Spleen (tissue), 11 donors: ENCODE data around the gene MYORG. TPM values are rescaled to one million over a fixed set of nuclear protein-coding genes. Genes with fewer than 3 reads are reported as not detected.

ENCODE experiments used
- DNase-seq: peaks from one replicate; pipeline ENCODE4 v3.0.0-alpha.2; 2020
- H3K27ac ChIP-seq, 8 donors: fragments of 200-600 bp; sonication (generic) in 7 of 8; 1 replicate in 4 of 8; 2 replicates in 4 of 8; pipeline versions ENCODE4 v1.5.0 to v1.8.0; 2016 to 2021; ENCODE audit warnings: inconsistent platforms in 4 of 8, mild to moderate bottlenecking in 4 of 8, moderate library complexity in 1 of 8
- H3K27me3 ChIP-seq, 7 donors: fragments of 200-600 bp; sonication (generic) in 6 of 7; replicated peaks in 1 of 7; 1 replicate in 4 of 7; 2 replicates in 3 of 7; pipeline versions ENCODE4 v1.5.0 to v1.8.0; 2016 to 2021; ENCODE audit warnings: inconsistent platforms in 3 of 7, mild to moderate bottlenecking in 1 of 7
- H3K36me3 ChIP-seq, 6 donors: fragments of 200-600 bp; sonication (generic) in 5 of 6; 1 replicate in 4 of 6; 2 replicates in 2 of 6; pipeline versions ENCODE4 v1.5.0 to v1.8.0; 2016 to 2021; ENCODE audit warnings: inconsistent platforms in 2 of 6
- H3K4me1 ChIP-seq, 6 donors: fragments of 200-600 bp; sonication (generic) in 5 of 6; 1 replicate in 3 of 6; 2 replicates in 3 of 6; pipeline versions ENCODE4 v1.5.0 to v1.8.0; 2016 to 2021; ENCODE audit warnings: inconsistent platforms in 3 of 6
- H3K4me3 ChIP-seq, 8 donors: fragments of 200-600 bp; sonication (generic) in 7 of 8; 1 replicate in 4 of 8; 2 replicates in 4 of 8; pipeline versions ENCODE4 v1.5.0 to v1.8.0; 2016 to 2021; ENCODE audit warnings: inconsistent platforms in 4 of 8, mild to moderate bottlenecking in 4 of 8, moderate library complexity in 2 of 8
- H3K9me3 ChIP-seq, 8 donors: fragments of 200-600 bp; sonication (generic) in 7 of 8; 1 replicate in 4 of 8; 2 replicates in 4 of 8; pipeline versions ENCODE4 v1.5.0 to v1.8.0; 2016 to 2021; ENCODE audit warnings: inconsistent platforms in 4 of 8
- POLR2A ChIP-seq, 3 donors: fragments of 450-650 bp; IDR thresholded peaks; one replicate each; pipeline ENCODE4 v1.5.1; 2017; ENCODE audit warnings: antibody characterized with exemption in 3 of 3, mild to moderate bottlenecking in 1 of 3
- POLR2AphosphoS5 ChIP-seq, 3 donors: sonication (generic); formaldehyde crosslinking; IDR thresholded peaks; one replicate each; pipeline ENCODE4 v1.5.1; 2017; ENCODE audit warnings: antibody characterized with exemption in 3 of 3
- WGBS, 5 donors: extraction: QIAGEN DNeasy Blood & Tissue Kit in 3 of 5; methylation state at CpG; one replicate each; pipeline versions ENCODE4 v1.1.5 to v1.1.7; 2013 to 2018; 5-methylcytosine and 5-hydroxymethylcytosine counted together
- intact Hi-C: fragments of 100-400 bp; cut with DNase I; formaldehyde crosslinking; loops from one replicate; pipeline ENCODE4 v1.15.0; 2023; ENCODE audit warnings: low total_unique reads
- polyA plus RNA-seq, 3 donors: library from polyadenylated mRNA; stranded (reverse); fragments of 200-250 nt; gene quantifications; one replicate each; pipeline ENCODE4 v1.2.1, GENCODE V29; 2013
- total RNA-seq, 7 donors: library from RNA; depleted of rRNA in 3 of 7; stranded (reverse); fragments of >200 nt in 3 of 7; fragmentation: NEBNext Ultra II Directional in 4 of 7; extraction: Animal tissue kit (Norgen Biotek cat#: 25700) in 4 of 7; gene quantifications; one replicate each; pipeline versions ENCODE4 v1.1.0 to v1.2.1, GENCODE V29; 2016 to 2021
- TF ChIP-seq, protein P1 (sequence below), 11 experiments: fragments of 200-600 bp in 7 of 11; fragments of 450-650 bp in 4 of 11; sonication (generic) in 4 of 11; IDR thresholded peaks in 8 of 11; conservative IDR thresholded peaks in 3 of 11; 1 replicate in 7 of 11; 2 replicates in 4 of 11; pipeline versions ENCODE4 v1.4.0 to v1.8.0; 2016 to 2021; ENCODE audit warnings: antibody characterized with exemption in 11 of 11, inconsistent platforms in 4 of 11, mild to moderate bottlenecking in 1 of 11
- donor health status: healthy with polysubstance abuse.
- donor health status: DM: no; HTN: no; CAD: no; lungs with moderate emphysema.
- donor health status: DM: no; HTN: no; CAD: no.
- donor health status: Bipolar disorder and iron deficiency.
- donor health status: healthy.
- donor health status: DM: no; HTN: no; CAD: no.
- donor health status: DM: yes; HTN: yes; CAD: no.

The MYORG gene
- total and polyA plus RNA-seq, 10 donors: 0.22 to 2.2 (median 1.2) TPM

DNA sequence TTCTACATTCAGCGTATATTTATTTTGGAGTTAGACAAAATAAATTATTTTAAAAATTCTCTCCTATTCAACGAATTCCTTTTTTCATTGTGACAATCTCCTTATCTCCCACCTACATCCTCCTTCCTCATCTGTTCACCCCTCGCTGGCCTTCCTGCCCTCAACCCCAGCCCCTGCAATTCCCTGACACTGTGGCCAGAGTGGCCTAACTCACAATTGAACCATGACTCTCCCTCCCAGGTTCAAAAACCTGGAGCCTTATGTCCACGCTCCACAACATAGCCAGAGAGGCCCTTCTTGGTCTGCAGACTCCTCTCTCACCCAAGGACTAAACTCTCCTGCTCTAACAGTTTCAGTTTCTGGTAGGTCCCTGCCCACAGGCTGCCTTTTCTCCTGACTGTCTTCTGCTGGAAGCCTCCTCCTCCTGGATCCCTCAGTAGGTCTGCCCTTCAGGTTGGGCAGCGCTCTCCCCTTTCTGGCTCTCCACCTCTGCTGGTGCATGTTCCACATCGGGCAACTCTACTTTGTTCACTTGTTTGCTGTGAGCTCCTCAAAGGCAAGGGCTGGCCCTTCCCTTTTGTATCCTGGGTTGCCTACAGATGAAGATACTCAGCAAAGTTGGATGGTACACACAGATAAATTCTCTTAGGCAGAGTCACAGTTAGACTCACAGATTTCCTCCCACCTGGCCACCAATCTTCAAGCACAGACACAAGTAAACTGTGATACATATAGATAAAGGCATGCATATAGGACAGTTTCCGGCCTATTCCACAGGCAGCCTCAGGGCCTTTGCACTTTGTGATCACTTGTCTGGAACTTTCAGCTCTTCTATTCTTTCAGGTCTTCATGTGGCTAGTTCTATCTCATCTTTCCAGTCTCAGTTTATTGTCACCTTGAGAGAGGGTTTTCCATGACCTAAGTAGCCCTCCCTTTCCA, 19.8 kb upstream of the MYORG start:
- Histone ChIP-seq H3K36me3 (peaks cover 0 to 41% (median 15%) of the 10 kb centered on the region in 6 donors), H3K9me3 (no peaks in the 10 kb centered on the region), H3K4me3 (no peak overlapping the region), H3K27me3 (peaks cover 0 to 6% (median 0%) of the 10 kb centered on the region in 7 donors), H3K4me1 (no peaks in the 10 kb centered on the region), H3K27ac (no peak overlapping the region)
- intact Hi-C loops: no loop called here
- no peak for DNase-seq
- TF ChIP-seq POLR2AphosphoS5 (IDR thresholded peaks at IDR 0.05): no peak
- no peak for TF ChIP-seq POLR2A (IDR thresholded peaks at IDR 0.05)
- TF ChIP-seq, protein P1, sequence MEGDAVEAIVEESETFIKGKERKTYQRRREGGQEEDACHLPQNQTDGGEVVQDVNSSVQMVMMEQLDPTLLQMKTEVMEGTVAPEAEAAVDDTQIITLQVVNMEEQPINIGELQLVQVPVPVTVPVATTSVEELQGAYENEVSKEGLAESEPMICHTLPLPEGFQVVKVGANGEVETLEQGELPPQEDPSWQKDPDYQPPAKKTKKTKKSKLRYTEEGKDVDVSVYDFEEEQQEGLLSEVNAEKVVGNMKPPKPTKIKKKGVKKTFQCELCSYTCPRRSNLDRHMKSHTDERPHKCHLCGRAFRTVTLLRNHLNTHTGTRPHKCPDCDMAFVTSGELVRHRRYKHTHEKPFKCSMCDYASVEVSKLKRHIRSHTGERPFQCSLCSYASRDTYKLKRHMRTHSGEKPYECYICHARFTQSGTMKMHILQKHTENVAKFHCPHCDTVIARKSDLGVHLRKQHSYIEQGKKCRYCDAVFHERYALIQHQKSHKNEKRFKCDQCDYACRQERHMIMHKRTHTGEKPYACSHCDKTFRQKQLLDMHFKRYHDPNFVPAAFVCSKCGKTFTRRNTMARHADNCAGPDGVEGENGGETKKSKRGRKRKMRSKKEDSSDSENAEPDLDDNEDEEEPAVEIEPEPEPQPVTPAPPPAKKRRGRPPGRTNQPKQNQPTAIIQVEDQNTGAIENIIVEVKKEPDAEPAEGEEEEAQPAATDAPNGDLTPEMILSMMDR (IDR thresholded peaks at IDR 0.05 in 8 of 11, conservative IDR thresholded peaks at IDR 0.05 in 3 of 11): no peak
- 73 to 80% (median 75%) methylated on average over 7 of the region's 7 CpGs for WGBS, 5 donors

DNA sequence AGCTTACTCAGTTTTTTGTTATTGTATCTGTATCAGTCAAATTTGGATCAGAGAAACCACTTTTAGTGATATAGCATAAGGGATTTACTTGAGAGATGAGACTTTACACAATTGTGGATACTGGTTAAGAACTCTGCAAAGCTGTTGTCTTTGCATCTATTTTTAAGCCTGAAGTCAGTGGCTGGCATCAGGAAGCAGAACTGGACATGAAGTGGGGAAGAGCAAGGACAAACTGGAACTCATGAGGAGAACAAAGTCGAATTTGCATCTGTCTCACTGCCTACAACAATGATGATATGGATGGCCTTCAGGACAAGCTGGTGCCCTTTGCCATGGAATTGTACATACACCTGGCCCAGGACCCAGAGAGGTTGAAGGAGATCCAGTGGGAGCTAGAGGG, 15.8 kb upstream of the MYORG start:
- Histone ChIP-seq H3K4me3 (no peak overlapping the region), H3K36me3 (peaks cover 0 to under 1% (median 0%) of the 10 kb centered on the region in 6 donors), H3K4me1 (no peaks in the 10 kb centered on the region), H3K9me3 (no peaks in the 10 kb centered on the region), H3K27me3 (peaks cover 0 to 12% (median 0%) of the 10 kb centered on the region in 7 donors), H3K27ac (no peak overlapping the region)
- 42 to 70% (median 50%) methylated on average over 1 of the region's 1 CpG for WGBS, 5 donors
- TF ChIP-seq POLR2A (IDR thresholded peaks at IDR 0.05) (no peak), POLR2AphosphoS5 (IDR thresholded peaks at IDR 0.05) (no peak)
- TF ChIP-seq, protein P1 (IDR thresholded peaks at IDR 0.05 in 8 of 11, conservative IDR thresholded peaks at IDR 0.05 in 3 of 11): no peak
- DNase-seq: no peak
- intact Hi-C loops: no loop called here

DNA sequence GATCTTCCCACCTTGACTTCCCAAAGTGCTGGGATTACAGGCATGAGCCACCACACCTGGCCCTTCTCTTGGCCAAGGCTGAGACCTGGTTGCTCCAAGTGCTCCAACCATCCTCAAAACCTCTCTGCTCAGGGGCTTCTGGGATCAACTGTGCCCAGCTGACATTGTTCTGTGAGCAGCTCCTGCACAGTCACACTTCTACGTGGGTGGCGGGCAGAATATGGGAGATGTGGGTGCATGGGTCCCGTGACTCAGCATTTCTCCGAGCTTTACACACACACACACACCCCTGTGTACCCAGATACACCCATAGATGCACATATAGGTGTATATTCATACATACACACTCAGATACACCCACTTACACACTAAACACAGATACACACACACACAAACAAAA, 10.5 kb upstream of the MYORG start:
- H3K27me3 ChIP-seq: peaks cover 0 to 12% (median 0%) of the 10 kb centered on the region in 7 donors
- no peak overlapping the region for H3K4me3 ChIP-seq
- intact Hi-C loops: loop anchor here (10.0 kb wide), 1 partner anchor 132 kb away; no protein-coding TSS in a partner anchor
- H3K4me1 ChIP-seq: no peaks in the 10 kb centered on the region
- TF ChIP-seq POLR2AphosphoS5 (IDR thresholded peaks at IDR 0.05) (no peak), POLR2A (IDR thresholded peaks at IDR 0.05) (no peak)
- TF ChIP-seq, protein P1 (IDR thresholded peaks at IDR 0.05 in 8 of 11, conservative IDR thresholded peaks at IDR 0.05 in 3 of 11): no peak
- no peaks in the 10 kb centered on the region for H3K36me3 ChIP-seq
- DNase-seq: no peak
- 55 to 90% (median 76%) methylated on average over 2 to 4 of the region's 4 CpGs for WGBS, 5 donors
- H3K9me3 ChIP-seq: no peaks in the 10 kb centered on the region
- H3K27ac ChIP-seq: no peak overlapping the region

DNA sequence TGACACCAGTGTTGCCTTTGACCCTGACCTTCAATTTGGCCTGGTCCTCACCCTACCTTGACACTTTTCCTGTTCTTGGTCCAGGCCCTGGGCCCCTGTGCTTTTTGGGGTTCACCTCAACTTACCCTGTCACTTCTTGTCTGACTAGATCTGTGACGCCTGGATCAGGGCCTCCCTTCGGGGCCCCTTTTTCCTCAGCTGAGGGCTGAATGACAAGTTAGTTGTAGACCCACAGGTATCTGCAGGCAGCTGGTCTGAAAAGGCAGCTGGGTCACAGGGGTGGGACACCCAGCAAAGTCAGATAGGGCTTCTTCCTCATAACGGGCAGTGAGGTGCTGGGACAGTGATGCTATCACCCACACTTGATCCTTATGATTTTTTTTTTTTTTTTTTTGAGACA, 10.0 kb upstream of the MYORG start:
- DNase-seq: no peak
- TF ChIP-seq, protein P1 (IDR thresholded peaks at IDR 0.05 in 8 of 11, conservative IDR thresholded peaks at IDR 0.05 in 3 of 11): no peak
- TF ChIP-seq POLR2A (IDR thresholded peaks at IDR 0.05) (no peak), POLR2AphosphoS5 (IDR thresholded peaks at IDR 0.05) (no peak)
- H3K27me3 ChIP-seq: peaks cover 0 to 7% (median 0%) of the 10 kb centered on the region in 7 donors
- intact Hi-C loops: loop anchor here (10.0 kb wide), 1 partner anchor 132 kb away; no protein-coding TSS in a partner anchor
- no peaks in the 10 kb centered on the region for H3K9me3 ChIP-seq
- peaks cover 0 to 1% (median 0%) of the 10 kb centered on the region in 6 donors for H3K4me1 ChIP-seq
- no peaks in the 10 kb centered on the region for H3K36me3 ChIP-seq
- no peak overlapping the region for H3K4me3 ChIP-seq
- WGBS, 5 donors: 73 to 94% (median 80%) methylated on average over 3 of the region's 3 CpGs
- H3K27ac ChIP-seq: no peak overlapping the region
